ENCODE data around the gene ARHGEF37. TPM values are rescaled to one million over a fixed set of nuclear protein-coding genes. Genes with fewer than 3 reads are reported as not detected.

ARHGEF37 gene
- total and polyA plus RNA-seq, 2 donors (not counting 1 experiment from before 2014, with no cell fraction given), result 0.31 to 5.3 TPM

DNA sequence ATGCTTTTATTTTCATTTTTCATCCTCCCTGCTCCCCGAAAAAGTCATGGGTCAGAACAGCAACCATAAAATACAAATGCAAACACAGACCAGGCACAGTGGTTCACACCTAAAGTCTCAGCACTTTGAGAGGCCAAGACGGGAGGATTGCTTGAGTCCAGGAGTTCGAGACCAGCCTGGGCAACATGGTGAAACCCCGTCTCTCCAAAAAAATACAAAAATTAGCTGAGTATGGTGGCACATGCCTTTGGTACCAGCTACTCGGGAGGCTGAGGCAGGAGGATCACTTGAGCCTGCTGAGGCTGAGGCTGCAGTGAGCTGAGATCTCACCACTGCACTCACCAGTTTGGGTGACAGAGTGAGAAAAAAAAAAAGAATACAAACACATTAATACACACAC, 60.3 kb downstream of the ARHGEF37 start:
- H3K9me3 ChIP-seq (ENCODE audit: control insufficient read depth, insufficient read depth, low read depth, low read length), result no peaks in the 10 kb centered on the region
- no peaks in the 10 kb centered on the region for H3K36me3 ChIP-seq (ENCODE audit: control insufficient read depth, insufficient read depth, low read length)
- no peak overlapping the region for H3K4me3 ChIP-seq (replicated peaks in 1 of 4; ENCODE audit: control extremely low read depth in 1 of 4, insufficient read depth in 1 of 4, low read depth in 3 of 4, low read length in 4 of 4)
- no peak for TF ChIP-seq EZH2 (IDR thresholded peaks at IDR 0.05; ENCODE audit: low read length, missing control alignments)
- TF ChIP-seq, protein P1, sequence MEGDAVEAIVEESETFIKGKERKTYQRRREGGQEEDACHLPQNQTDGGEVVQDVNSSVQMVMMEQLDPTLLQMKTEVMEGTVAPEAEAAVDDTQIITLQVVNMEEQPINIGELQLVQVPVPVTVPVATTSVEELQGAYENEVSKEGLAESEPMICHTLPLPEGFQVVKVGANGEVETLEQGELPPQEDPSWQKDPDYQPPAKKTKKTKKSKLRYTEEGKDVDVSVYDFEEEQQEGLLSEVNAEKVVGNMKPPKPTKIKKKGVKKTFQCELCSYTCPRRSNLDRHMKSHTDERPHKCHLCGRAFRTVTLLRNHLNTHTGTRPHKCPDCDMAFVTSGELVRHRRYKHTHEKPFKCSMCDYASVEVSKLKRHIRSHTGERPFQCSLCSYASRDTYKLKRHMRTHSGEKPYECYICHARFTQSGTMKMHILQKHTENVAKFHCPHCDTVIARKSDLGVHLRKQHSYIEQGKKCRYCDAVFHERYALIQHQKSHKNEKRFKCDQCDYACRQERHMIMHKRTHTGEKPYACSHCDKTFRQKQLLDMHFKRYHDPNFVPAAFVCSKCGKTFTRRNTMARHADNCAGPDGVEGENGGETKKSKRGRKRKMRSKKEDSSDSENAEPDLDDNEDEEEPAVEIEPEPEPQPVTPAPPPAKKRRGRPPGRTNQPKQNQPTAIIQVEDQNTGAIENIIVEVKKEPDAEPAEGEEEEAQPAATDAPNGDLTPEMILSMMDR (conservative IDR thresholded peaks at IDR 0.05 in 1 of 2, IDR thresholded peaks at IDR 0.05 in 1 of 2; ENCODE audit: low read depth in 1 of 2, low read length in 2 of 2), result no peak
- H3K27me3 ChIP-seq (ENCODE audit: control insufficient read depth, insufficient read depth, low read length), result no peaks in the 10 kb centered on the region
- no peaks in the 10 kb centered on the region for H3K79me2 ChIP-seq (ENCODE audit: control insufficient read depth, insufficient read depth, low read length)
- peaks cover 8% of the 10 kb centered on the region for H3K4me1 ChIP-seq (ENCODE audit: control insufficient read depth, extremely low read depth, insufficient read depth, low read length)
- H3K9ac ChIP-seq (ENCODE audit: insufficient read depth, low read length), result no peak overlapping the region
- peak overlapping the region; percentile 51 for H2AFZ ChIP-seq (ENCODE audit: low read length)
- no peak overlapping the region for H3K27ac ChIP-seq (ENCODE audit: insufficient read depth, low read length)
- no peaks in the 10 kb centered on the region for H4K20me1 ChIP-seq (ENCODE audit: control insufficient read depth, extremely low read depth, insufficient read depth, low read length)
- no peak for DNase-seq (ENCODE audit: low read depth in 2 of 2)
- peak overlapping the region; percentile 20 for H3K4me2 ChIP-seq (ENCODE audit: extremely low read depth, insufficient read depth, low read length)

DNA sequence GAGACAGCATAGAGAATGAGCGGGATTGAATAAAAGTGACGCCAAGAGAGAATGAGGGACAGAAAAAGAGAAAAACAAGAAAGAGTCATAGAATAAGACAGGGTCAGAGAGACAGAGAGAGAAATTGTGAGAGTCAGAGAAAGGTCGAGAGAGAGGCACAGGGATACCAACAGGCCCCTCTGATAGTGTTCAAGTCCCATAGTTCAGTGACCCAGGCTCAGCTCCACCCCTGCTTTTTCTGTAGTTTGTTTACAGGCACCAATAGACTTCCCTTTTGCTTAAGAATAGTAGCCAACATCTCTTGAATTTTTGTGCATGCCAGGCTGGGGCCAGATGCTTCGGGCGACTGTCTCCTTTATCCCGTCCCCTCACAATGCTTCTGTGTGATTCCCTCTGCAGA, 62.5 kb downstream of the ARHGEF37 start:
- H3K9ac ChIP-seq (ENCODE audit: insufficient read depth, low read length), result no peak overlapping the region
- H3K4me1 ChIP-seq (ENCODE audit: control insufficient read depth, extremely low read depth, insufficient read depth, low read length), result peaks cover 8% of the 10 kb centered on the region
- TF ChIP-seq, protein P1 (conservative IDR thresholded peaks at IDR 0.05 in 1 of 2, IDR thresholded peaks at IDR 0.05 in 1 of 2; ENCODE audit: low read depth in 1 of 2, low read length in 2 of 2), result no peak
- no peak for TF ChIP-seq EZH2 (IDR thresholded peaks at IDR 0.05; ENCODE audit: low read length, missing control alignments)
- no peak overlapping the region for H3K27ac ChIP-seq (ENCODE audit: insufficient read depth, low read length)
- H3K4me3 ChIP-seq (replicated peaks in 1 of 4; ENCODE audit: control extremely low read depth in 1 of 4, insufficient read depth in 1 of 4, low read depth in 3 of 4, low read length in 4 of 4), result no peak overlapping the region
- DNase-seq (ENCODE audit: low read depth in 2 of 2), result no peak
- no peak overlapping the region for H3K4me2 ChIP-seq (ENCODE audit: extremely low read depth, insufficient read depth, low read length)
- H3K27me3 ChIP-seq (ENCODE audit: control insufficient read depth, insufficient read depth, low read length), result no peaks in the 10 kb centered on the region
- H4K20me1 ChIP-seq (ENCODE audit: control insufficient read depth, extremely low read depth, insufficient read depth, low read length), result no peaks in the 10 kb centered on the region
- no peaks in the 10 kb centered on the region for H3K9me3 ChIP-seq (ENCODE audit: control insufficient read depth, insufficient read depth, low read depth, low read length)
- H2AFZ ChIP-seq (ENCODE audit: low read length), result no peak overlapping the region
- no peaks in the 10 kb centered on the region for H3K36me3 ChIP-seq (ENCODE audit: control insufficient read depth, insufficient read depth, low read length)
- H3K79me2 ChIP-seq (ENCODE audit: control insufficient read depth, insufficient read depth, low read length), result no peaks in the 10 kb centered on the region

DNA sequence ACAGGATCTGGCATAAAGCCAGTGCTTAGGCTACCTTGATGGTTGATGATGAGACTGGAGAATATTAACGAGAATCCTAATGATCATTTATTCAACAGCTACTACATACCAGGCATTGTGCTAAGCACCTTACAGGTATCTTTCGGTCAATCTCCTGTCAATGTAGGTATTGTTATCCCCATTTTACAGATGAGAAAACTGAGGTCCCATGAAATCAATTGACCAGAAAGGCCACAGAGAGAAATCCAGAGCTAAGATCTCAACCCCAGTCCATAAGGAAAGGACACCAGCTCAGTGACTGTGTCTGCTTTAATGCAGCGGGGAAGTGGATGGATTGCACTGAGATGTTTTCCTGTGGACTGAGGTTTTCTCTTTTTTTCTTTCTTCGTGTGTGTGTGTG, 63.3 kb downstream of the ARHGEF37 start:
- Histone ChIP-seq H3K4me2 (ENCODE audit: extremely low read depth, insufficient read depth, low read length) (no peak overlapping the region), H3K9me3 (ENCODE audit: control insufficient read depth, insufficient read depth, low read depth, low read length) (no peaks in the 10 kb centered on the region), H2AFZ (ENCODE audit: low read length) (no peak overlapping the region), H3K4me1 (ENCODE audit: control insufficient read depth, extremely low read depth, insufficient read depth, low read length) (peaks cover 8% of the 10 kb centered on the region), H3K27me3 (ENCODE audit: control insufficient read depth, insufficient read depth, low read length) (no peaks in the 10 kb centered on the region), H3K4me3 (replicated peaks in 1 of 4; ENCODE audit: control extremely low read depth in 1 of 4, insufficient read depth in 1 of 4, low read depth in 3 of 4, low read length in 4 of 4) (no peak overlapping the region), H3K79me2 (ENCODE audit: control insufficient read depth, insufficient read depth, low read length) (no peaks in the 10 kb centered on the region), H4K20me1 (ENCODE audit: control insufficient read depth, extremely low read depth, insufficient read depth, low read length) (no peaks in the 10 kb centered on the region), H3K27ac (ENCODE audit: insufficient read depth, low read length) (no peak overlapping the region), H3K9ac (ENCODE audit: insufficient read depth, low read length) (no peak overlapping the region), H3K36me3 (ENCODE audit: control insufficient read depth, insufficient read depth, low read length) (no peaks in the 10 kb centered on the region)
- no peak for DNase-seq (ENCODE audit: low read depth in 2 of 2)
- no peak for TF ChIP-seq EZH2 (IDR thresholded peaks at IDR 0.05; ENCODE audit: low read length, missing control alignments)
- TF ChIP-seq, protein P1 (conservative IDR thresholded peaks at IDR 0.05 in 1 of 2, IDR thresholded peaks at IDR 0.05 in 1 of 2; ENCODE audit: low read depth in 1 of 2, low read length in 2 of 2), result no peak

Data from fibroblast of lung (primary cell).